Measurements from ENCODE around the gene CADPS.

The CADPS gene

GRCh38 chr3:62374341-62375218, 500.6 kb downstream of the CADPS start:
- TF ChIP-seq GATA2 (IDR thresholded peaks at IDR 0.05; ENCODE audit: low read depth, low read length) (no peak), GATA3 (IDR thresholded peaks at IDR 0.05; ENCODE audit: low read depth, low read length) (no peak)

GRCh38 chr3:62373714-62374333, 501.4 kb downstream of the CADPS start:
- TF ChIP-seq GATA3 (IDR thresholded peaks at IDR 0.05; ENCODE audit: low read depth, low read length) (no peak), GATA2 (IDR thresholded peaks at IDR 0.05; ENCODE audit: low read depth, low read length) (no peak)

- no peak for TF ChIP-seq GATA3 (IDR thresholded peaks at IDR 0.05; ENCODE audit: low read depth, low read length)
- no peak for TF ChIP-seq GATA2 (IDR thresholded peaks at IDR 0.05; ENCODE audit: low read depth, low read length)
These were observed 502.0 kb downstream of the CADPS start, which contains the start of gene FEZF2 for GRCh38 chr3:62373215-62373614. TSS of gene FEZF2 (minus strand) at chr3:62373550. CDS start at chr3:62372868, 682 bp downstream.

- TF ChIP-seq GATA2 (IDR thresholded peaks at IDR 0.05; ENCODE audit: low read depth, low read length) (no peak), GATA3 (IDR thresholded peaks at IDR 0.05; ENCODE audit: low read depth, low read length) (no peak)
These were observed 502.6 kb downstream of the CADPS start for GRCh38 chr3:62372621-62373041.

GRCh38 chr3:62371720-62372591, 503.3 kb downstream of the CADPS start:
- TF ChIP-seq GATA2 (IDR thresholded peaks at IDR 0.05; ENCODE audit: low read depth, low read length) (no peak), GATA3 (IDR thresholded peaks at IDR 0.05; ENCODE audit: low read depth, low read length) (no peak)

- no peak for TF ChIP-seq GATA2 (IDR thresholded peaks at IDR 0.05; ENCODE audit: low read depth, low read length)
- TF ChIP-seq GATA3 (IDR thresholded peaks at IDR 0.05; ENCODE audit: low read depth, low read length), result no peak
These were observed 504.1 kb downstream of the CADPS start for GRCh38 chr3:62370858-62371719.

- TF ChIP-seq GATA3 (IDR thresholded peaks at IDR 0.05; ENCODE audit: low read depth, low read length) (no peak), GATA2 (IDR thresholded peaks at IDR 0.05; ENCODE audit: low read depth, low read length) (no peak)
These were observed 504.9 kb downstream of the CADPS start for GRCh38 chr3:62370112-62370857.

GRCh38 chr3:62369476-62369743, 505.8 kb downstream of the CADPS start:
- TF ChIP-seq GATA3 (IDR thresholded peaks at IDR 0.05; ENCODE audit: low read depth, low read length) (no peak), GATA2 (IDR thresholded peaks at IDR 0.05; ENCODE audit: low read depth, low read length) (no peak)

GRCh38 chr3:62368705-62369475, 506.3 kb downstream of the CADPS start:
- peak; percentile 51; the same call in 1 of the 2 replicates for TF ChIP-seq GATA2 (IDR thresholded peaks at IDR 0.05; ENCODE audit: low read depth, low read length)
- TF ChIP-seq GATA3 (IDR thresholded peaks at IDR 0.05; ENCODE audit: low read depth, low read length), result no peak

- TF ChIP-seq GATA2 (IDR thresholded peaks at IDR 0.05; ENCODE audit: low read depth, low read length) (no peak), GATA3 (IDR thresholded peaks at IDR 0.05; ENCODE audit: low read depth, low read length) (no peak)
These were observed 506.9 kb downstream of the CADPS start for GRCh38 chr3:62368290-62368704.

- TF ChIP-seq GATA2 (IDR thresholded peaks at IDR 0.05; ENCODE audit: low read depth, low read length), result no peak
These were observed 507.4 kb downstream of the CADPS start for GRCh38 chr3:62367763-62368195.

GRCh38 chr3:62366126-62366484, 509.1 kb downstream of the CADPS start:
- TF ChIP-seq GATA3 (IDR thresholded peaks at IDR 0.05; ENCODE audit: low read depth, low read length) (no peak), GATA2 (IDR thresholded peaks at IDR 0.05; ENCODE audit: low read depth, low read length) (no peak)

Measured in SH-SY5Y (cell line).